PC-9 (cell line): ENCODE data around the gene CRP. TPM values are rescaled to one million over a fixed set of nuclear protein-coding genes. Genes with fewer than 3 reads are reported as not detected.

Experiments used
- BruUV-seq: library from RNA; stranded (reverse); fragments of 400-500 nt; replicated peaks from 2 replicates; lab custom pipeline; 2021; lab: Mats Ljungman, UMichigan
- CTCF ChIA-PET: fragments of 300-600 bp; sonication (Branson Sonifier 250); formaldehyde crosslinking; loops from one replicate; lab custom pipeline; 2022; ENCODE audit warnings: antibody characterized with exemption; lab: Charles Lee
- POLR2A ChIA-PET: fragments of 300-600 bp; sonication (Branson Sonifier 250); formaldehyde crosslinking; loops from one replicate; lab custom pipeline; 2022; ENCODE audit warnings: antibody characterized with exemption; ENCODE audit not compliant: unreplicated experiment; lab: Charles Lee
- DNase-seq, 2 experiments: peaks; one replicate each; pipeline versions ENCODE4 v3.0.0 to v3.0.0-alpha.2; 2015 to 2022; ENCODE audit warnings: mixed read lengths in 1 of 2
- H2AFZ ChIP-seq: fragments of 200-600 bp; sonication (generic); 2 replicates; pipeline ENCODE4 v1.8.1; 2017; ENCODE audit warnings: antibody characterized with exemption
- H3F3A ChIP-seq: fragments of 200-600 bp; sonication (generic); 2 replicates; pipeline ENCODE4 v1.8.1; 2017; ENCODE audit warnings: antibody characterized with exemption, mild to moderate bottlenecking, low read depth; ENCODE audit not compliant: insufficient read depth
- H3K27ac ChIP-seq: fragments of 200-600 bp; sonication (generic); 2 replicates; pipeline ENCODE4 v1.6.1; 2016; ENCODE audit warnings: mixed run types
- H3K27me3 ChIP-seq: fragments of 200-600 bp; sonication (generic); 2 replicates; pipeline ENCODE4 v1.6.1; 2016; ENCODE audit warnings: low read depth, mixed run types; ENCODE audit not compliant: insufficient read depth
- H3K36me3 ChIP-seq: fragments of 200-600 bp; sonication (generic); 2 replicates; pipeline ENCODE4 v1.6.1; 2016; ENCODE audit warnings: low read depth, mixed run types
- H3K4me1 ChIP-seq: fragments of 200-600 bp; sonication (generic); replicated peaks from 2 replicates; pipeline ENCODE4 v1.6.1; 2016; ENCODE audit warnings: mixed run types; ENCODE audit not compliant: insufficient read depth
- H3K4me2 ChIP-seq: fragments of 200-600 bp; sonication (generic); 2 replicates; pipeline ENCODE4 v1.6.1; 2017; ENCODE audit warnings: mixed run types
- H3K4me3 ChIP-seq: fragments of 200-600 bp; sonication (generic); 2 replicates; pipeline ENCODE4 v1.6.1; 2016; ENCODE audit warnings: mixed run types
- H3K79me2 ChIP-seq: fragments of 200-600 bp; sonication (generic); 2 replicates; pipeline ENCODE4 v1.6.1; 2017; ENCODE audit warnings: low read depth, mixed run types
- H3K9me2 ChIP-seq: fragments of 200-600 bp; sonication (generic); 2 replicates; pipeline ENCODE4 v1.8.1; 2017; ENCODE audit warnings: mild to moderate bottlenecking; ENCODE audit not compliant: insufficient read depth
- H3K9me3 ChIP-seq: fragments of 200-600 bp; sonication (generic); 2 replicates; pipeline ENCODE4 v1.8.1; 2016; ENCODE audit warnings: low read depth; ENCODE audit not compliant: insufficient read depth
- H4K20me1 ChIP-seq: fragments of 200-600 bp; sonication (generic); 2 replicates; pipeline ENCODE4 v1.8.1; 2017; ENCODE audit not compliant: insufficient read depth
- CTCF ChIP-seq: fragments of 200-600 bp; sonication (generic); conservative IDR thresholded peaks from 2 replicates; pipeline ENCODE4 v1.6.1; 2017; ENCODE audit warnings: mixed run types, antibody characterized with exemption, mild to moderate bottlenecking, moderate library complexity
- EZH2 ChIP-seq: fragments of 200-600 bp; sonication (generic); IDR thresholded peaks from 2 replicates; pipeline ENCODE4 v1.8.0; 2017; ENCODE audit warnings: antibody characterized with exemption, low read depth
- intact Hi-C: fragments of 100-400 bp; cut with micrococcal nuclease; formaldehyde crosslinking; loops from one replicate; pipeline ENCODE4 v1.10.0; 2022; ENCODE audit not compliant: unreplicated experiment
- total RNA-seq: library from RNA; stranded (reverse); gene quantifications from 2 replicates; pipeline ENCODE4 v1.2.3, GENCODE V29; 2021

The CRP gene
- total RNA-seq, 1 experiment from 2014 or later: not detected

- Histone ChIP-seq H3K4me1 (no peaks in the 10 kb centered on the region), H3K79me2 (no peaks in the 10 kb centered on the region), H3K36me3 (no peaks in the 10 kb centered on the region), H3K9me3 (no peaks in the 10 kb centered on the region), H3F3A (no peaks in the 10 kb centered on the region), H3K4me2 (no peak overlapping the region), H3K4me3 (no peak overlapping the region), H3K27ac (no peak overlapping the region), H2AFZ (no peak overlapping the region), H4K20me1 (no peaks in the 10 kb centered on the region), H3K27me3 (0 out of 2 replicates have a peak, but pooled peaks cover 7% of the 10 kb centered on the region), H3K9me2 (no peaks in the 10 kb centered on the region)
- BruUV-seq: no TSS peak
- no peak for TF ChIP-seq CTCF
- no peak for TF ChIP-seq EZH2
- DNase-seq: no peak
- POLR2A ChIA-PET: no interaction called here
- CTCF ChIA-PET: no interaction called here
- intact Hi-C loops: no loop called here
These were observed 9.0 kb downstream of the CRP start for GRCh38 chr1:159705251-159705903.

GRCh38 chr1:159704481-159704880, 9.9 kb downstream of the CRP start:
- POLR2A ChIA-PET: no interaction called here
- no peak for DNase-seq
- 0 out of 2 replicates have a peak, but pooled peaks cover 7% of the 10 kb centered on the region for H3K27me3 ChIP-seq

GRCh38 chr1:159700312-159700711, 14.1 kb downstream of the CRP start:
- no peak overlapping the region for H2AFZ ChIP-seq
- TF ChIP-seq EZH2: no peak
- no peak for TF ChIP-seq CTCF
- H3K79me2 ChIP-seq: no peaks in the 10 kb centered on the region
- H3K9me3 ChIP-seq: no peaks in the 10 kb centered on the region
- no TSS peak for BruUV-seq
- H3K4me3 ChIP-seq: no peak overlapping the region
- intact Hi-C loops: no loop called here
- POLR2A ChIA-PET: no interaction called here
- no peak overlapping the region for H3K4me2 ChIP-seq
- H3K9me2 ChIP-seq: no peaks in the 10 kb centered on the region
- DNase-seq: no peak
- CTCF ChIA-PET: no interaction called here
- no peaks in the 10 kb centered on the region for H3K36me3 ChIP-seq
- no peaks in the 10 kb centered on the region for H3F3A ChIP-seq
- H3K27ac ChIP-seq: no peak overlapping the region
- H4K20me1 ChIP-seq: no peaks in the 10 kb centered on the region
- 0 out of 2 replicates have a peak, but pooled peaks cover 7% of the 10 kb centered on the region for H3K27me3 ChIP-seq
- H3K4me1 ChIP-seq: no peaks in the 10 kb centered on the region

More at GRCh38 chr1:159704481-159704880, 9.9 kb downstream of the CRP start:
- CTCF ChIA-PET: no interaction called here
- Histone ChIP-seq H3K9me2 (no peaks in the 10 kb centered on the region), H3K79me2 (no peaks in the 10 kb centered on the region), H3K36me3 (no peaks in the 10 kb centered on the region), H3F3A (no peaks in the 10 kb centered on the region), H3K27ac (no peak overlapping the region), H3K9me3 (no peaks in the 10 kb centered on the region), H3K4me1 (no peaks in the 10 kb centered on the region), H3K4me3 (no peak overlapping the region), H2AFZ (no peak overlapping the region), H4K20me1 (no peaks in the 10 kb centered on the region), H3K4me2 (no peak overlapping the region)
- no TSS peak for BruUV-seq
- no peak for TF ChIP-seq CTCF
- no peak for TF ChIP-seq EZH2
- intact Hi-C loops: no loop called here
